Coronary artery (tissue), 2 donors: ENCODE data around the gene KAZN.

Source experiments
- DNase-seq: peaks from one replicate; pipeline ENCODE4 v3.0.0-alpha.2; 2017; ENCODE audit warnings: low spot score
- H3K27ac ChIP-seq, 2 donors: fragments of 200-600 bp; sonication (generic); one replicate each; pipeline ENCODE4 v1.5.1; 2016 to 2019
- H3K4me3 ChIP-seq: fragments of 200-600 bp; sonication (generic); 2 replicates; pipeline ENCODE4 v1.5.1; 2016; ENCODE audit warnings: mild to moderate bottlenecking, moderate library complexity
- TF ChIP-seq, protein P1 (sequence below): fragments of 200-600 bp; sonication (generic); IDR thresholded peaks from one replicate; pipeline ENCODE4 v1.5.1; 2019; ENCODE audit warnings: antibody characterized with exemption

Gene KAZN

DNA sequence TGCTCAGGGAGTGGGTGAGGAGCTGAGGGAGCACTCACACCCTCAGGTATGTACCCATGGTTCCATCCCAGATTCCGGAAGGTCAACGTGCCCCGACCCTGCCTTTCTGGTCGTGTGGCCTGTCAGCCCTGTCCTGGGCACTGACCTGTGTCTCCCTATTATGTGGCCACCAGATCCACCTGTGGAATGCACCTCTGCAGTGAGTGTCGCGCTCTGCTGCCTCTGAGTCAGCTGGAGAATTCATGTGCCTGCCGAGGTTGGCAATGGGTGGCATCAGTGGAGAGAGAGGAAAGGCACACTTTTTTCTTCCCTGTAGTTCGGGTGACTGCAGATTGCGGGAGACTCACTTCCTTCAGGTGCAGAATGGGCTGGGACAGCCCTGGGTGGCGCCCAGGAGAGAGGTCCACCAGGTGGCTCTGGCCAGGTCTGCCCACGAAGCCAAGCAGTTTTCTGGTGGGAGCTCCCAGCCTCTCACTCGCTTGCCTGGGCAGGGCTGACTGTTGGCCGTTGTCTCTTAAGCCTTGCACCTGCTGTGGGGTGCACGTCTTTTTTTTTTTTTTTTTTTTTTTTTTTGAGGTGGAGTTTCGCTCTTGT lies 378.9 kb downstream of the KAZN start:
- Histone ChIP-seq H3K4me3 (no peak overlapping the region), H3K27ac (no peak overlapping the region)
- no peak for DNase-seq
- TF ChIP-seq, protein P1, sequence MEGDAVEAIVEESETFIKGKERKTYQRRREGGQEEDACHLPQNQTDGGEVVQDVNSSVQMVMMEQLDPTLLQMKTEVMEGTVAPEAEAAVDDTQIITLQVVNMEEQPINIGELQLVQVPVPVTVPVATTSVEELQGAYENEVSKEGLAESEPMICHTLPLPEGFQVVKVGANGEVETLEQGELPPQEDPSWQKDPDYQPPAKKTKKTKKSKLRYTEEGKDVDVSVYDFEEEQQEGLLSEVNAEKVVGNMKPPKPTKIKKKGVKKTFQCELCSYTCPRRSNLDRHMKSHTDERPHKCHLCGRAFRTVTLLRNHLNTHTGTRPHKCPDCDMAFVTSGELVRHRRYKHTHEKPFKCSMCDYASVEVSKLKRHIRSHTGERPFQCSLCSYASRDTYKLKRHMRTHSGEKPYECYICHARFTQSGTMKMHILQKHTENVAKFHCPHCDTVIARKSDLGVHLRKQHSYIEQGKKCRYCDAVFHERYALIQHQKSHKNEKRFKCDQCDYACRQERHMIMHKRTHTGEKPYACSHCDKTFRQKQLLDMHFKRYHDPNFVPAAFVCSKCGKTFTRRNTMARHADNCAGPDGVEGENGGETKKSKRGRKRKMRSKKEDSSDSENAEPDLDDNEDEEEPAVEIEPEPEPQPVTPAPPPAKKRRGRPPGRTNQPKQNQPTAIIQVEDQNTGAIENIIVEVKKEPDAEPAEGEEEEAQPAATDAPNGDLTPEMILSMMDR = no peak

DNA sequence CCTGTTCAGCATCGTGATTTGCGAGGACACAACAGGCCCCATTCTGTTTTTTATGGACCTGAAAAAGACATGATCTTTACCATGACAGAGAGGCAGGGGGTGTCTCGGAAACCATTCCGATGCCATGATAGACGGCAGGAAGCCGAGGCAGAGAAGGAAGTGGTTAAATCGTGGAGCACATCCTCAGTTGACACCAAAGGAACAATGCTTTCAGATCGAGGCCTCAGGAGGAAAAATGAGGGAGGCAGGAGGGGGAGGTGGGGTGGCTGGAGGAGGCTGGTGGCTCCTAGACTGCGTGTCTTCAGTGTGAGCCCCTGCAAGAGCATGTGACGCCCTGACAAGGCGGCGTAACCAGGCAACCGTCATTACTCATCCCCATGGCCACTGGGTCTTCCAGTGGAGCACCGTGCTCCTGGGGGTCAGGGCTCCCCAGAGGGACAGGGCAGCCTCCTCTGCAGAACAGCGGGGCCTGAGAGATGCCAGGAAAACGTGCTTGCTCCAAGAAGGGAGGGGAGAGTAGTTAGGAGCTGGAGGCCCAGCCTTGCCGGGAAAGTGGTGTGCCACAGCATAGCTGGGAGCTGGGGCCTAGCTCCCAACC lies 382.2 kb downstream of the KAZN start:
- Histone ChIP-seq H3K27ac (no peak overlapping the region), H3K4me3 (no peak overlapping the region)
- TF ChIP-seq, protein P1 = no peak
- DNase-seq = no peak

DNA sequence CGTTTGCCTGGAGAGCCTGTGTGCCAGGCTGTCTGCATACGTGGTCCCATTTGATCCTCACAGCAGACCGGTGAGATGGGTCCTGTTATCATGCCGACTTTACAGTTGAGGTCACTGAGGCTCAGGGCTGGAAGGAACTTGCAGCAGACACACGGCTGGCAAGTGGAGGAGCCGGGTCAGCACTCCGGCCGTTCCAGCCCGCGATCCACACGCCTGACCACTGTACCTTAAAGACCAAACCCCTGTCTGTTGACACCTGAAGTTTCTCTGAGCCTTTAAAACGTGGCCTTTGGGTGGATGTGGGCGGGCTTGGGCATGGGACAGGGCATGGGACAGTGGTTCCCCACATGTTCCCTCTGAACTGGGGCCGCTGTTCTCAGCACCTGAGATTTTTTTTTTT lies 383.5 kb downstream of the KAZN start:
- no peak overlapping the region for H3K4me3 ChIP-seq
- no peak for DNase-seq
- no peak overlapping the region for H3K27ac ChIP-seq
- TF ChIP-seq, protein P1 = no peak

DNA sequence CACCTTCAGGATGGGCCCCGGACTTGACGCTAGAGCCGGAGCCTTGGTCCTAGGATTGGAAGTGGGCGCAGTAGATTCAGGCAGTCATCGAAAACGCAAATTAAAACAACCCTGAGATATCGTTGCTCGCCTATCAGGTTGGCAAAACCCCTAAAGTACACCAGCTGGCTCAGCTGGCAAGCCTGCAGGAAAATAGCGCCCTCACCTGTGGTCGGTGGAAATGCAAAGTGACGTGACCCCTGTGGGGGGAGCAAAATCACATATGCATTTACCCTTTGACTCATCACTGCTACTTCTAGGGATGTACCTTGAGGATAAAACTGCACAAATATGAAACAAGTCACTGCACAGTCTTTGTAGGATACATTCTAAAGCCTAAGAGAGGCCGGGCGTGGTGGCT lies 384.8 kb downstream of the KAZN start:
- Histone ChIP-seq H3K27ac (no peak overlapping the region), H3K4me3 (no peak overlapping the region)
- DNase-seq = no peak
- TF ChIP-seq, protein P1 = no peak

DNA sequence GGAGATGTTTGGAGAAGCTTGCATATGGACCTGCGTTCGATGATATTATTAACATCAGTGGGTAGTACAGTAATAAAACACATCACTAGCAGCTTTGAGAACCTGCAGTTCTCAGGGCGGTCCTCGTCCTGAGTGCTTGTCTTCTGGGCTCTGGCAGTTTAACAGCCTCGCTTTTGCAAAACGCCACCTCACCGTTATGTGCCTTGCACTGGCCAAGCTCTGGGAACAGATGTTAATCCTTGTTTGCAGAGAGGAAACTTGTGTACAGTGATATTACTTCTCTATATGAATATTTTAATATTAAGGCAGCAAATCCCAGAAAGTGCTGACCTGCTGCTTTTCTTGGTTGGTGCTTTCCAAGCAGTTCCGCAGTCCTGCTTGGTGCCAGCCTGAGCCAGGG lies 387.7 kb downstream of the KAZN start:
- DNase-seq = no peak
- TF ChIP-seq, protein P1 = no peak
- Histone ChIP-seq H3K27ac (no peak overlapping the region), H3K4me3 (no peak overlapping the region)

DNA sequence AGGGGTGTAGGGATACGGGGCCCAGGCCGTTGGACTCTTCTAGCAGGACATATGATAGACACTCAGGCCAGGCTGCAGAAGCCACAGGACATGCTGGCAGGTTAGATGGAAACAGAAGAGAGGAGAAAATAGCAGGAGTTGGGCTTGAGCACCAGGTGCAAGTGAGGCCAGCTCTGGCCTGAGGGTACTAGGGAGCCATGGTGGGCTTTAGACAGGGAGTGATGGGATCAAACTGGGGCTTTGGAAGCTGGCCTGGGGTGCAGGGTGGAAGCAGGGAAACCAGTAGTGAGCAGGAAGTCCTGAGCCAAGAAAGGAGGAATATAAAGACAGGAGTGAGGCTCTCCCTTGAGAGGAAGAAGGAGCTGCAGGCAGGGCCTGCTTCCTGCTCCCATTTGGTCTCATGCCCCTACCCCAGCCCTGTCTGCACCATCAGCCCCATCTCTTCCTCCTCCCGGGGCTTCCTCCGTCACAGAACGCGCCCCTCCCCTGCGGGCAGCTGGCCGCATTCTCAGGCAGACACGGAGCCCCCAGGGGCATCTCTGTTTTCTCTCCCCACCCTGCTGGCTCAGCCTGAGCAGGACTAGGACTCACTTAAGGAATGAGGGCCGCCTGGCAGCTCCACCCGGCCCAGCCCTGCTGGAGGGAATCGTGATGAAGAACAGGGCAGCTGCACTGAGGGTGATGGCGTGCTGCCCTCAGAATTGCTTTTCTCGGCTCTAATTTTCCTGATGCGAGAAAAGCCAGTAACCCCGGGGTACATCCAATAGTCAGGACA lies 389.5 kb downstream of the KAZN start:
- Histone ChIP-seq H3K27ac (peak overlapping the region in 1 of 2 donors; percentile 51), H3K4me3 (no peak overlapping the region)
- no peak for DNase-seq
- TF ChIP-seq, protein P1 = no peak
